Measurements from ENCODE around the gene GCKR. TPM values are rescaled to one million over a fixed set of nuclear protein-coding genes. Genes with fewer than 3 reads are reported as not detected.

Gene GCKR
- total RNA-seq, 1 donor from 2014 or later = not detected

DNA sequence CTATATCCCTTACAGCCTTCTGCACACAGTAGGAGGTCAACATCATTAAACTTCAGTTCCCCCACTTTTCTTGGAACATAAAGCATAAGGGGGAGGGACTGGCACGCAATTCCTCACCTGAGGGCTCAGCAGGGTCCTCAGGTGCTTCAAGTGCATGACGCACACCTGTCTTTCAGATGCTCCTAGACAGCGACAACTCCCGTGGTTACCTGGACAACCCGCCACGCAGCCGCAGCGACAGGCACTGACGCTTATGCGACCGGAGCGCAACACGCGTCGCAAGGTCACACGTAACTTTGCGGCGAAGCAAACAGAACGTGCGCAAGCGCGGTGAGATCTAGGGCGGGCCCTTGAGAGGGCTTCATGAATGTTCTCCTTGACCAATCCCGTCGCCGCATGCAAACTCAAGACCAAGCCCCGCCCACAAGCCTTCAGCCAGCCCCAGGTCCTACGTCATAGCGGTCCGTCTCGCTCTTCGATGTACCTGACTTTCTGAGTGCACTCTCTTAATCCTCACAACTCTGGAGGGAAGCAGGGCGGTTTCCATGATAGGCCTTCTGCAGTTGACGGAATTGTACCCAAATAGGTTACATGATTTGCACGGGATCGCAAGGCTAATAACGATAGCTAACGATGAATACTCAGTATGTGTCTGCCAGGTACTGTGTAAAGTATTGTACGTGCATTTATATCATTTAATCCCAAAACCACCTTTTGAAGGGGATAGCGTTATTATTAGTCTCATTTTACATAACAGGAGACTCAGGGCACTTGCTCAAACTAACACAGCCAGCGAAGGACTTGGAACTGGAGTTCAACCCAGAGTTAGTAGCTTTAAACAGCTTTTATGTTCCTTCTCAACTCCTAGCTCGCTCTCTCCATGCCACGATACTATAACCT, 6.9 kb upstream of the GCKR start, which contains the start of gene IFT172:
Gene IFT172, minus strand, starts transcription at position 246 of the 900 bp plus-strand sequence. Its CDS starts 90 bp downstream, at position 156.
- TF ChIP-seq, protein P1, sequence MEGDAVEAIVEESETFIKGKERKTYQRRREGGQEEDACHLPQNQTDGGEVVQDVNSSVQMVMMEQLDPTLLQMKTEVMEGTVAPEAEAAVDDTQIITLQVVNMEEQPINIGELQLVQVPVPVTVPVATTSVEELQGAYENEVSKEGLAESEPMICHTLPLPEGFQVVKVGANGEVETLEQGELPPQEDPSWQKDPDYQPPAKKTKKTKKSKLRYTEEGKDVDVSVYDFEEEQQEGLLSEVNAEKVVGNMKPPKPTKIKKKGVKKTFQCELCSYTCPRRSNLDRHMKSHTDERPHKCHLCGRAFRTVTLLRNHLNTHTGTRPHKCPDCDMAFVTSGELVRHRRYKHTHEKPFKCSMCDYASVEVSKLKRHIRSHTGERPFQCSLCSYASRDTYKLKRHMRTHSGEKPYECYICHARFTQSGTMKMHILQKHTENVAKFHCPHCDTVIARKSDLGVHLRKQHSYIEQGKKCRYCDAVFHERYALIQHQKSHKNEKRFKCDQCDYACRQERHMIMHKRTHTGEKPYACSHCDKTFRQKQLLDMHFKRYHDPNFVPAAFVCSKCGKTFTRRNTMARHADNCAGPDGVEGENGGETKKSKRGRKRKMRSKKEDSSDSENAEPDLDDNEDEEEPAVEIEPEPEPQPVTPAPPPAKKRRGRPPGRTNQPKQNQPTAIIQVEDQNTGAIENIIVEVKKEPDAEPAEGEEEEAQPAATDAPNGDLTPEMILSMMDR (IDR thresholded peaks at IDR 0.05) = no peak
- Mint-ChIP-seq H3K36me3 (ENCODE audit: unreplicated experiment) (peaks cover 8% of the 10 kb centered on the region), H3K9me3 (ENCODE audit: unreplicated experiment) (no peaks in the 10 kb centered on the region), H3K4me3 (ENCODE audit: unreplicated experiment) (peak within 1 kb of the TSS; percentile 95), H3K27ac (ENCODE audit: unreplicated experiment) (peak within 1 kb of the TSS; percentile 90), H3K27me3 (ENCODE audit: unreplicated experiment) (no peaks in the 10 kb centered on the region), H3K4me1 (ENCODE audit: unreplicated experiment) (peaks cover 12% of the 10 kb centered on the region)
- peak; percentile 98 for DNase-seq (ENCODE audit: extremely low spot score, unreplicated experiment)

DNA sequence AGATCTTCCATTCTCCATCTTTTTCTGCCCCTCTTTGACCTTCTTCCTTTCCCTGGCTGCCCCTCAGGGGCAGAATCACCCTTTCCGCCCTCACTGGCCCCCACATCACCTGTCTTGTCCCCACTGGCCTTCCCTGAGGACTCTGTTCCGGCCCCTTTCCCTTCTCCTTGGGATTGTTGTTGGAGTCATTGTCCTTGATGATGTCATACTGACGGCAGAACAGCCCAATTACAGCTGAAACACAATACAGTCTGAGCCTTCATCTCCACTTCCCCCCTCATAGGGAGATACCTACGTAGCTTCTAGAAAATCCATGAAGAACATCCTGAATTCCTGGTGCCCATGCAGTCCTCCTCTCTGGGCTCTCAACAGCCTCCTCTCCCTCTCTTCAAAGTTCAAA, 4.1 kb upstream of the GCKR start:
- no peak for DNase-seq (ENCODE audit: extremely low spot score, unreplicated experiment)
- H3K27me3 Mint-ChIP-seq (ENCODE audit: unreplicated experiment) = peaks cover 20% of the 10 kb centered on the region
- TF ChIP-seq, protein P1 (IDR thresholded peaks at IDR 0.05) = no peak
- H3K4me3 Mint-ChIP-seq (ENCODE audit: unreplicated experiment) = no peak overlapping the region
- H3K4me1 Mint-ChIP-seq (ENCODE audit: unreplicated experiment) = peaks cover 18% of the 10 kb centered on the region
- H3K27ac Mint-ChIP-seq (ENCODE audit: unreplicated experiment) = no peak overlapping the region
- H3K36me3 Mint-ChIP-seq (ENCODE audit: unreplicated experiment) = no peaks in the 10 kb centered on the region
- H3K9me3 Mint-ChIP-seq (ENCODE audit: unreplicated experiment) = no peaks in the 10 kb centered on the region

DNA sequence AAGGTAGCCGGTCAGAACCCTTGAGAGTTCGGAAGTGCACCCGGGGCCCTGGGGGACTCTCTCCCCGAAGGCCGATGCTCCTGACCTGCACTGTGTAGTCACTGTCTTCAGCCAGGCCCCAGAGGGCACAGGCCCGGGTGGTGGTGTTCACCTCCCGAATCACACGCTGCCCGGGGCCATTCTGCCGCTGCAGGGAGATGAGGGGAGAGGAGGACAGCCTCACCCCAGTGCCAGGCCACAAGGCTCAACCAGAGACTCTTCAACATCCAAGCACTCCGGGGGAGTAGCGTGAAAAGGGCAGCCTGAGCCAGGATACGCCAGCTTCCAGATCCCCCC, 2.7 kb upstream of the GCKR start:
- H3K36me3 Mint-ChIP-seq (ENCODE audit: unreplicated experiment) = no peaks in the 10 kb centered on the region
- H3K4me3 Mint-ChIP-seq (ENCODE audit: unreplicated experiment) = peak overlapping the region; percentile 70
- H3K27me3 Mint-ChIP-seq (ENCODE audit: unreplicated experiment) = peaks cover 33% of the 10 kb centered on the region
- H3K4me1 Mint-ChIP-seq (ENCODE audit: unreplicated experiment) = peaks cover 13% of the 10 kb centered on the region
- TF ChIP-seq, protein P1 (IDR thresholded peaks at IDR 0.05) = no peak
- no peaks in the 10 kb centered on the region for H3K9me3 Mint-ChIP-seq (ENCODE audit: unreplicated experiment)
- H3K27ac Mint-ChIP-seq (ENCODE audit: unreplicated experiment) = no peak overlapping the region
- no peak for DNase-seq (ENCODE audit: extremely low spot score, unreplicated experiment)

- TF ChIP-seq, protein P1 (IDR thresholded peaks at IDR 0.05) = no peak
- Mint-ChIP-seq H3K27me3 (ENCODE audit: unreplicated experiment) (peaks cover 37% of the 10 kb centered on the region), H3K9me3 (ENCODE audit: unreplicated experiment) (no peaks in the 10 kb centered on the region), H3K4me1 (ENCODE audit: unreplicated experiment) (peaks cover 10% of the 10 kb centered on the region), H3K36me3 (ENCODE audit: unreplicated experiment) (no peaks in the 10 kb centered on the region), H3K27ac (ENCODE audit: unreplicated experiment) (no peak overlapping the region), H3K4me3 (ENCODE audit: unreplicated experiment) (peak overlapping the region; percentile 70)
- DNase-seq (ENCODE audit: extremely low spot score, unreplicated experiment) = no peak
These were observed 2.2 kb upstream of the GCKR start for GRCh38 chr2:27494284-27494943.

DNA sequence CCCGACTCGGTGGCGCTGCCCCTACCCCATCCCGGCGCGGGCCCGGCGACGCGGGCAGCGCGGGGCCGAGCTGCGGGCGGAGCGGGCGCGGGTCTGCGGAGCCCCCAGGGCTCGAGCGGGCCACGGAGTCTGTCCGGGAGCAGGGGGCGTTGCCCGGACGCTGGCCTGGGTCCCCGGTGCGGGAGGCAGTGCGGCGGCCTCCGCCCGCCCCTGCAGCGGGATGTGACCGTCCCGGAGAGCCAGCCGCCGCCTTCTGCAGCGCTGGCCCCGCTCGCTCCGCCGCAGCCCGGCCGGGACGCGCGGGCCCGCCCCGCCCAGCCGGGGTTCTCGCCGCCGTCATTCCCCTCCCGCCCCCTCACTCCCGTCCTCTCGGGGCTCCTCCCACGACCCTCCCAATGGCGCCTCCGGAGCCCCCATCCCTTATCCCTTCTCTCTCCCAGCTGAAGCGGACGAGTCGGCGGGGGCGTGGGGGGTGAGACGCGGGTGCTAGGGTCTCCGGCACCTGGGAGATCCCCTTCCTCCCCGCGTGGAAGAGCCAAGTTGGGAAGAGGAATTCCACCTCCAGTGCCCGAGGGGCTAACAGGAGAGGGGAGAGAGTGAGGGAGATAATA, 1.6 kb upstream of the GCKR start, which contains the start of gene FNDC4:
Gene FNDC4, minus strand, starts transcription at position 257 of the 611 bp plus-strand sequence. CDS start 521 bp downstream, outside the sequence.
- Mint-ChIP-seq H3K36me3 (ENCODE audit: unreplicated experiment) (no peaks in the 10 kb centered on the region), H3K27me3 (ENCODE audit: unreplicated experiment) (peaks cover 37% of the 10 kb centered on the region), H3K4me1 (ENCODE audit: unreplicated experiment) (peaks cover 8% of the 10 kb centered on the region), H3K4me3 (ENCODE audit: unreplicated experiment) (peak within 1 kb of the TSS; percentile 83), H3K27ac (ENCODE audit: unreplicated experiment) (no peak within 1 kb of the TSS), H3K9me3 (ENCODE audit: unreplicated experiment) (no peaks in the 10 kb centered on the region)
- TF ChIP-seq, protein P1 (IDR thresholded peaks at IDR 0.05) = no peak
- no peak for DNase-seq (ENCODE audit: extremely low spot score, unreplicated experiment)

All from osteocyte (in vitro differentiated cells).